Airway epithelial cell (primary cell): ENCODE data around the gene SHLD3. TPM values are rescaled to one million over a fixed set of nuclear protein-coding genes. Genes with fewer than 3 reads are reported as not detected.

Source experiments
- total RNA-seq: library from RNA; depleted of rRNA; stranded (reverse); fragments of >200 nt; gene quantifications from 2 replicates; pipeline ENCODE4 v1.2.3, GENCODE V29; 2015

The SHLD3 gene
- total RNA-seq = 2.6 and 3.4 TPM in 2 replicates

GRCh38 chr5:65624571-65625555 is at the start of gene SHLD3, which contains the start of gene TRAPPC13:
Gene SHLD3, plus strand, starts transcription at chr5:65625027. Its CDS starts 4,561 bp downstream, at chr5:65629588.
Gene TRAPPC13, plus strand, starts transcription at chr5:65625027. Its CDS starts 34 bp downstream, at chr5:65625061.

GRCh38 chr5:65624025-65624570 is 729 bp upstream of the SHLD3 start, which contains the start of gene TRIM23:
Gene TRIM23, minus strand, starts transcription at chr5:65624333. Its CDS starts 59 bp downstream, at chr5:65624274.

Other genes with a start within 250 kb of the SHLD3 start
- 2.2 and 3.8 TPM in 2 replicates for gene ADAMTS6, start 143.1 kb upstream of the SHLD3 start, total RNA-seq
- gene CENPK, start 61.9 kb upstream of the SHLD3 start, total RNA-seq = 13.9 and 15.2 TPM in 2 replicates
- 16.1 and 26.3 TPM in 2 replicates for gene PPWD1, start 61.7 kb upstream of the SHLD3 start, total RNA-seq
- 6.6 and 7.9 TPM in 2 replicates for gene TRIM23, start 694 bp upstream of the SHLD3 start, total RNA-seq
- gene TRAPPC13, start within 50 bp of the SHLD3 start, total RNA-seq = 12.4 and 15.3 TPM in 2 replicates
- gene SGTB, start 97.1 kb downstream of the SHLD3 start, total RNA-seq = 3.6 and 4.2 TPM in 2 replicates
- gene NLN, start 97.2 kb downstream of the SHLD3 start, total RNA-seq = 19.6 and 23.0 TPM in 2 replicates